DMS 273 (cell line): Measurements from ENCODE around the gene CEP128.

Experiments
- DNase-seq: peaks from one replicate; lab custom pipeline; 2025; ENCODE audit not compliant: unreplicated experiment; lab: John Stamatoyannopoulos, UW

Gene CEP128

GRCh38 chr14:80692903-80693302 is 248.6 kb downstream of the CEP128 start:
- no peak for DNase-seq

GRCh38 chr14:80681651-80682050 is 259.9 kb downstream of the CEP128 start:
- no peak for DNase-seq

GRCh38 chr14:80679273-80679672 is 262.3 kb downstream of the CEP128 start:
- no peak for DNase-seq

- DNase-seq: no peak
These were observed 263.1 kb downstream of the CEP128 start for GRCh38 chr14:80678436-80678835.

- no peak for DNase-seq
These were observed 272.1 kb downstream of the CEP128 start for GRCh38 chr14:80669426-80669825.

- no peak for DNase-seq
These were observed 277.0 kb downstream of the CEP128 start for GRCh38 chr14:80664576-80664975.

- no peak for DNase-seq
These were observed 278.0 kb downstream of the CEP128 start for GRCh38 chr14:80663541-80663940.

- DNase-seq: no peak
These were observed 281.8 kb downstream of the CEP128 start for GRCh38 chr14:80659783-80660182.

- no peak for DNase-seq
These were observed 282.8 kb downstream of the CEP128 start for GRCh38 chr14:80658733-80659132.

- DNase-seq: no peak
These were observed 283.4 kb downstream of the CEP128 start for GRCh38 chr14:80658155-80658554.

- DNase-seq: no peak
These were observed 287.6 kb downstream of the CEP128 start for GRCh38 chr14:80653956-80654355.

GRCh38 chr14:80645667-80646413 is 295.7 kb downstream of the CEP128 start:
- DNase-seq: no peak

- DNase-seq: no peak
These were observed 296.7 kb downstream of the CEP128 start for GRCh38 chr14:80644826-80645225.

- no peak for DNase-seq
These were observed 302.7 kb downstream of the CEP128 start for GRCh38 chr14:80638620-80639515.

GRCh38 chr14:80637756-80638619 is 303.6 kb downstream of the CEP128 start:
- DNase-seq: peak; percentile 66

- DNase-seq: peak; percentile 42
These were observed 305.5 kb downstream of the CEP128 start for GRCh38 chr14:80636071-80636470.

GRCh38 chr14:80634106-80634758 is 307.3 kb downstream of the CEP128 start:
- DNase-seq: peak; percentile 15

- DNase-seq: no peak
These were observed 311.9 kb downstream of the CEP128 start for GRCh38 chr14:80629606-80630005.

GRCh38 chr14:80628547-80628946 is 313.0 kb downstream of the CEP128 start:
- DNase-seq: peak; percentile 56

GRCh38 chr14:80627745-80628144 is 313.8 kb downstream of the CEP128 start:
- no peak for DNase-seq

- DNase-seq: no peak
These were observed 317.0 kb downstream of the CEP128 start for GRCh38 chr14:80624581-80624980.
